ENCODE results near the gene THSD4. TPM values are rescaled to one million over a fixed set of nuclear protein-coding genes. Genes with fewer than 3 reads are reported as not detected.

THSD4 gene
- total RNA-seq, 1 donor = 15.6 TPM

- Histone ChIP-seq H3K4me1 (ENCODE audit: insufficient read depth, low read length) (no peaks in the 10 kb centered on the region), H4K20me1 (ENCODE audit: insufficient read depth, low read length) (no peaks in the 10 kb centered on the region), H3K79me2 (ENCODE audit: insufficient read depth, low read length) (no peaks in the 10 kb centered on the region), H3K27ac (ENCODE audit: low read depth, low read length) (no peak overlapping the region), H3K36me3 (ENCODE audit: insufficient read depth, low read length) (no peaks in the 10 kb centered on the region), H3K27me3 (ENCODE audit: insufficient read depth, low read length) (no peaks in the 10 kb centered on the region), H2AFZ (ENCODE audit: low read length) (no peak overlapping the region), H3K4me2 (ENCODE audit: insufficient read depth, low read length) (no peak overlapping the region), H3K9me3 (ENCODE audit: low read depth, low read length) (no peaks in the 10 kb centered on the region), H3K4me3 (ENCODE audit: insufficient read depth, low read length) (no peak overlapping the region)
- DNase-seq (ENCODE audit: insufficient read length, low spot score, missing footprints) = no peak
- no peak for TF ChIP-seq CTCF (IDR thresholded peaks at IDR 0.05; ENCODE audit: extremely low read depth, low read depth, low read length)
These were observed 523.6 kb downstream of the THSD4 start for GRCh38 chr15:71638876-71639275.

GRCh38 chr15:71639471-71639870 lies 524.2 kb downstream of the THSD4 start:
- no peaks in the 10 kb centered on the region for H3K9me3 ChIP-seq (ENCODE audit: low read depth, low read length)
- no peak for DNase-seq (ENCODE audit: insufficient read length, low spot score, missing footprints)
- no peak overlapping the region for H3K27ac ChIP-seq (ENCODE audit: low read depth, low read length)
- no peak overlapping the region for H3K4me2 ChIP-seq (ENCODE audit: insufficient read depth, low read length)
- no peaks in the 10 kb centered on the region for H3K36me3 ChIP-seq (ENCODE audit: insufficient read depth, low read length)
- no peaks in the 10 kb centered on the region for H3K4me1 ChIP-seq (ENCODE audit: insufficient read depth, low read length)
- no peaks in the 10 kb centered on the region for H3K79me2 ChIP-seq (ENCODE audit: insufficient read depth, low read length)
- H3K27me3 ChIP-seq (ENCODE audit: insufficient read depth, low read length) = no peaks in the 10 kb centered on the region
- TF ChIP-seq CTCF (IDR thresholded peaks at IDR 0.05; ENCODE audit: extremely low read depth, low read depth, low read length) = no peak
- no peak overlapping the region for H3K4me3 ChIP-seq (ENCODE audit: insufficient read depth, low read length)
- no peaks in the 10 kb centered on the region for H4K20me1 ChIP-seq (ENCODE audit: insufficient read depth, low read length)
- no peak overlapping the region for H2AFZ ChIP-seq (ENCODE audit: low read length)

- Histone ChIP-seq H3K36me3 (ENCODE audit: insufficient read depth, low read length) (no peaks in the 10 kb centered on the region), H3K4me3 (ENCODE audit: insufficient read depth, low read length) (no peak overlapping the region), H4K20me1 (ENCODE audit: insufficient read depth, low read length) (no peaks in the 10 kb centered on the region), H3K79me2 (ENCODE audit: insufficient read depth, low read length) (no peaks in the 10 kb centered on the region), H3K4me2 (ENCODE audit: insufficient read depth, low read length) (no peak overlapping the region), H3K9me3 (ENCODE audit: low read depth, low read length) (no peaks in the 10 kb centered on the region), H3K27ac (ENCODE audit: low read depth, low read length) (no peak overlapping the region), H3K27me3 (ENCODE audit: insufficient read depth, low read length) (no peaks in the 10 kb centered on the region), H2AFZ (ENCODE audit: low read length) (no peak overlapping the region), H3K4me1 (ENCODE audit: insufficient read depth, low read length) (no peaks in the 10 kb centered on the region)
- DNase-seq (ENCODE audit: insufficient read length, low spot score, missing footprints) = no peak
- TF ChIP-seq CTCF (IDR thresholded peaks at IDR 0.05; ENCODE audit: extremely low read depth, low read depth, low read length) = no peak
These were observed 528.6 kb downstream of the THSD4 start for GRCh38 chr15:71643918-71644317.

GRCh38 chr15:71646767-71647486 lies 531.7 kb downstream of the THSD4 start:
- Histone ChIP-seq H3K9me3 (ENCODE audit: low read depth, low read length) (no peaks in the 10 kb centered on the region), H3K27me3 (ENCODE audit: insufficient read depth, low read length) (no peaks in the 10 kb centered on the region), H3K36me3 (ENCODE audit: insufficient read depth, low read length) (no peaks in the 10 kb centered on the region), H3K79me2 (ENCODE audit: insufficient read depth, low read length) (no peaks in the 10 kb centered on the region), H2AFZ (ENCODE audit: low read length) (no peak overlapping the region), H3K4me3 (ENCODE audit: insufficient read depth, low read length) (no peak overlapping the region), H3K4me2 (ENCODE audit: insufficient read depth, low read length) (no peak overlapping the region), H3K4me1 (ENCODE audit: insufficient read depth, low read length) (peaks cover 3% of the 10 kb centered on the region), H3K27ac (ENCODE audit: low read depth, low read length) (no peak overlapping the region), H4K20me1 (ENCODE audit: insufficient read depth, low read length) (no peaks in the 10 kb centered on the region)
- no peak for TF ChIP-seq CTCF (IDR thresholded peaks at IDR 0.05; ENCODE audit: extremely low read depth, low read depth, low read length)
- DNase-seq (ENCODE audit: insufficient read length, low spot score, missing footprints) = no peak
